GM06990 (cell line): ENCODE data around the gene HOXA5.

Source experiments
- DNase-seq: peaks from one replicate; pipeline ENCODE4 v3.0.0-alpha.2; 2011; ENCODE audit not compliant: insufficient read length; ENCODE audit errors: extremely low read depth
- H3K27me3 ChIP-seq: replicated peaks from 2 replicates; pipeline ENCODE4 v1.6.0; 2011; ENCODE audit warnings: low read length; ENCODE audit not compliant: control insufficient read depth, insufficient read depth
- H3K36me3 ChIP-seq: 2 replicates; pipeline ENCODE4 v1.5.1; 2011; ENCODE audit warnings: low read length; ENCODE audit not compliant: control insufficient read depth, insufficient read depth
- H3K4me3 ChIP-seq: replicated peaks from 2 replicates; pipeline ENCODE4 v1.5.1; 2011; ENCODE audit warnings: low read depth, mild to moderate bottlenecking, control low read depth, low read length
- TF ChIP-seq, protein P1 (sequence below): IDR thresholded peaks from 2 replicates; pipeline ENCODE4 v1.5.1; 2011; ENCODE audit warnings: low read length, control low read depth, mild to moderate bottlenecking, inconsistent platforms; ENCODE audit not compliant: insufficient read depth, poor library complexity, severe bottlenecking

The HOXA5 gene

DNA sequence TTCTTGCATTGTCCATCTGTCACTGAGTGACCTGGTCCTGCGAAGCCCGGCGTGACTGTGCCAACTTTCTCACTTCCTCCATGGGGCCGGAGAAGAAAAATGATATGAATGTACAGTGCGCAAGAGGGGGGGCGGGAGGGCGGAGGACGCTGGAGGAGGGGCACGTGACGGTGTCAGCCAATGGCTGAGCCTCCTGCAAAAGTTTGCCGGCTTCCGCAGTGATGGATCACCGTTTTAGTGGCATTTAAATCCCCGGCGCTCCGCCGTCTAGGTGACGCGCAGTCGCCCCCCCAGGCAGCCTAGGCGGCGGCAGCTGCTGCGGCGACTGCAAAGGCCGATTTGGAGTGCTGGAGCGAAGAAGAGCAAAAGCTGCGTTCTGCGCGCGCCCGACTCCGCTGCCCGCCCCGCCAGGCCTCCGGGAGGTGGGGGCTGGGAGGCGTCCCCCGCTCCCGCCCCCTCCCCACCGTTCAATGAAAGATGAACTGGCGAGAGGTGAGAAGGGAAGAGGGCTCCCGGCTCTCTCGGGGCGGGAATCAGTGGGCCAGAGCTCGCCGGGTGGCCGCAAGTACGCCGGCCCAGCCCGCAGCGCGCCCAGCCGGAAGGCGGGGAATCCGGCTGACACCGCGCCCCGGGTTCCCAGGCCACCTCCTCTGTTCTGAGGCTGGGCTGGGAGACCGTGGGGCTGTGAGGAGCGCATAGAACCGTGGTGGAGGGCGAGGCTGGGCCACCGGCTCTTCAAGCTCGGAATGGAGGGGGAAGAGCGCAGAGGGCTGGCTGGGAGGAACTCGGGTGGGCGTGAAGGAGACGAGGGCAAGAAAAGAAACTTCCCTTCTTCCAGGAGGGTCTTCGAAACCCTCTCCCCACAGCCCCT is 47.3 kb downstream of the HOXA5 start, which contains the start of gene HOXA1:
Gene HOXA1 (minus strand): TSS at position 104 of the 871 bp plus-strand sequence. CDS start 88 bp downstream, at position 16.
- no peaks in the 10 kb centered on the region for H3K27me3 ChIP-seq
- peak; percentile 85 for DNase-seq
- H3K36me3 ChIP-seq: no peaks in the 10 kb centered on the region
- H3K4me3 ChIP-seq: peak within 1 kb of the TSS; percentile 66
- TF ChIP-seq, protein P1, sequence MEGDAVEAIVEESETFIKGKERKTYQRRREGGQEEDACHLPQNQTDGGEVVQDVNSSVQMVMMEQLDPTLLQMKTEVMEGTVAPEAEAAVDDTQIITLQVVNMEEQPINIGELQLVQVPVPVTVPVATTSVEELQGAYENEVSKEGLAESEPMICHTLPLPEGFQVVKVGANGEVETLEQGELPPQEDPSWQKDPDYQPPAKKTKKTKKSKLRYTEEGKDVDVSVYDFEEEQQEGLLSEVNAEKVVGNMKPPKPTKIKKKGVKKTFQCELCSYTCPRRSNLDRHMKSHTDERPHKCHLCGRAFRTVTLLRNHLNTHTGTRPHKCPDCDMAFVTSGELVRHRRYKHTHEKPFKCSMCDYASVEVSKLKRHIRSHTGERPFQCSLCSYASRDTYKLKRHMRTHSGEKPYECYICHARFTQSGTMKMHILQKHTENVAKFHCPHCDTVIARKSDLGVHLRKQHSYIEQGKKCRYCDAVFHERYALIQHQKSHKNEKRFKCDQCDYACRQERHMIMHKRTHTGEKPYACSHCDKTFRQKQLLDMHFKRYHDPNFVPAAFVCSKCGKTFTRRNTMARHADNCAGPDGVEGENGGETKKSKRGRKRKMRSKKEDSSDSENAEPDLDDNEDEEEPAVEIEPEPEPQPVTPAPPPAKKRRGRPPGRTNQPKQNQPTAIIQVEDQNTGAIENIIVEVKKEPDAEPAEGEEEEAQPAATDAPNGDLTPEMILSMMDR: peak; percentile 7

DNA sequence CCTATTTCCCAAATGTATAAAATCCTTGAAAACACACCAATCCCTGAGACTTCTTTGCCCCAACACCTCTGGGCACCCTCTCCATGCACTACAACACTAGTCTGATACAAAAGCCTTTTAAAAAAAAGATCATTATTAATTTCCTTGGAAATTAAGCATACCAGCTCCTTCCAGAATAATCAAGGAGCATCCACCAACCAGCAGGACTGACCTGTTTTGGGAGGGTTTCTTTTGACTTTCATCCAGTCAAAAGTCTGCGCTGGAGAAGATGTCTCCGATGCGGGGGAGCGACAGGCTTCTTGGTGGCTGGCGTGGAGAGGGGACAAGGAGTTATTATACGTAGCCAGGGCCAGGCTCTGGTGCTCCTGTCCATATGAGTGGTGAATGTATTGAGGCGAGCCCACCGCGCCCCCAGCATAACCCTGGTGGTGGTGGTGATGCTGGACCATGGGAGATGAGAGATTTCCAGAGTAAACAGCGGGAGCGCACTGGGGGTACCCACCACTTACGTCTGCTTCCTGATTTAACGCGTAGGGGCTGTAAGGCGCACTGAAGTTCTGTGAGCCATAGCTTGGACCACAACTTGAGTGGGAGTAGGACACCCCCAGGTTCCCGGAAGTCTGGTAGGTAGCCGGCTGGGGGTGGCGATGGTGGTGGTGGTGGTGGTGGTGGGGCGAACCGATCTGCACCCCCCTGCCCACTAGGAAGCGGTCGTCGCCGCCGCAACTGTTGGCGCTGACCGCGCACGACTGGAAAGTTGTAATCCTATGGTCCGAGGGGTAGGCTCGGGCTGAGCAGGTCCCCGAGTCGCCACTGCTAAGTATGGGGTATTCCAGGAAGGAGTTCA is 48.2 kb downstream of the HOXA5 start:
- Histone ChIP-seq H3K27me3 (no peaks in the 10 kb centered on the region), H3K4me3 (peak overlapping the region; percentile 66), H3K36me3 (no peaks in the 10 kb centered on the region)
- TF ChIP-seq, protein P1: no peak
- DNase-seq: no peak

DNA sequence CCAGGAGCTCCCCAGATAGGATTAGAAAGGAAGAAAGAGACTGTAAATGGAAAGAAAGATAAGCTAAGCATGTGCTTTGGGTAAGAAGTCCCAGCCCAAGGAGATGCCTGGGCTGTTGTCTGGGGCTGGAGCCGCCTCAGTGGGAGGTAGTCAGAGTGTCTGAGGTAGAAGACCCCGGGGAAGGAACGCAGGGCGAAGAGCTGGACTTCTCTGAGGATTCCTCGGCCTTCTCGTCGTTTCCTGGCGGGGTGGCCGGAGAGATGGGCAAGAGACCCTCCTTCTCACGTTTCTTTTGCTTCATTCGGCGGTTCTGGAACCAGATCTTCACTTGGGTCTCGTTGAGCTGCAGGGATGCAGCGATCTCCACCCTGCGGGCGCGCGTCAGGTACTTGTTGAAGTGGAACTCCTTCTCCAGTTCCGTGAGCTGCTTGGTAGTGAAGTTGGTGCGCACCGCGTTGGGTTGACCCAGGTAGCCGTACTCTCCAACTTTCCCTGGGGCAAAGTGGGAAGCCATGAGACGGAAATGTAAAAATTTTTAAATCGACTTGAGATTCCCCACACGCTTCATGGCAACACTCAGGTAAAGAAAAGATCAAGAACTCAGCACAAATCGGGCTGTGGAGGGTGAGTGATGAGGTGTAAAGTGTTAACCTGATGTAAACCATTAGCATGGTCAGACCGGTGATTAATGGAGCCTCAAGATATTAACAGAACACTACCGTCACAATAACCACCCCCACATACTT is 49.0 kb downstream of the HOXA5 start:
- Histone ChIP-seq H3K36me3 (no peaks in the 10 kb centered on the region), H3K4me3 (no peak overlapping the region), H3K27me3 (no peaks in the 10 kb centered on the region)
- TF ChIP-seq, protein P1: no peak
- no peak for DNase-seq

DNA sequence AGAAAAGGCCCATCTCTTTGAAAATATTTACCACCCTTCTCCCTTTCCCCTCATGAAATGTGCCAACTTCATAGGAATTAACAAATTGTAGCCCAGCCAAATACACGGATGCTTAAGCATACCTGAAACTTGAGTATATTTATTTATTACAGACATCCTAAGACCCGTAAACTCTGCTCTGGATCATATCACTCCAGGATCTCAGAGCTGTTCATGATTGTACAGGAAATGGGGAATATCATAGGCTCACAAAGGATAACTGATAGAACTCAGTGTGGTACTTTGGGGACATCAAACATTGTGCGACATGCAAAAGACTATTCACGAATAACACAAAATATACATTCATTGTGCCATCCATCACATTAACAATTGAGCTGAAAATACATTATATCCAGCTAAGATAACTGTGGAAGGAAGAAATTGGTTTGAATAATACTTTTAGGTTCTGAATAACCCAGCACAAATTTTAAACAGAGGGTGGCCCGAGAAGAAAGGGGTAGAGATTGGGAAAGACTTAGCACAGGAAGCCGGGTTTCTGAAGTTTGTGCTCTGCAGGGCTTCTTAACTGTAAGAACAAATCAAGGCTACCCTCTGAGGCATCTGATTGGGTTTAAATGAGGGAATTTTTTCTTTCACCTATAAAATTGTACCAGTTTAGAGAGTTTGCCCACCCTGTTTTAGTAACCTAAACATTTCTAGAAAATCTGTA is 50.1 kb downstream of the HOXA5 start:
- Histone ChIP-seq H3K4me3 (no peak overlapping the region), H3K36me3 (no peaks in the 10 kb centered on the region), H3K27me3 (no peaks in the 10 kb centered on the region)
- DNase-seq: no peak
- TF ChIP-seq, protein P1: no peak

GRCh38 chr7:27092819-27093110 is 50.7 kb downstream of the HOXA5 start:
- H3K4me3 ChIP-seq: no peak overlapping the region
- no peaks in the 10 kb centered on the region for H3K27me3 ChIP-seq
- no peak for DNase-seq
- no peaks in the 10 kb centered on the region for H3K36me3 ChIP-seq
- TF ChIP-seq, protein P1: no peak
